ENCODE results near the gene FAP.

FAP gene

GRCh38 chr2:162257425-162257824 lies 14.2 kb upstream of the FAP start:
- TF ChIP-seq REST (IDR thresholded peaks at IDR 0.05; ENCODE audit: insufficient read depth in 1 of 2, low read depth in 2 of 2, low read length in 2 of 2) (no peak), TAF1 (IDR thresholded peaks at IDR 0.05; ENCODE audit: borderline replicate concordance, insufficient read depth, low read length) (no peak), SIN3A (IDR thresholded peaks at IDR 0.05; ENCODE audit: borderline replicate concordance, insufficient read depth, low read length) (no peak), POLR2AphosphoS5 (IDR thresholded peaks at IDR 0.05; ENCODE audit: low read depth, low read length) (no peak), FOXP2 (optimal IDR thresholded peaks at IDR 0.05; ENCODE audit: borderline replicate concordance, extremely low read depth, extremely low read length, insufficient read depth) (no peak)

GRCh38 chr2:162256591-162256991 lies 13.3 kb upstream of the FAP start:
- TF ChIP-seq POLR2AphosphoS5 (IDR thresholded peaks at IDR 0.05; ENCODE audit: low read depth, low read length) (no peak), TAF1 (IDR thresholded peaks at IDR 0.05; ENCODE audit: borderline replicate concordance, insufficient read depth, low read length) (no peak), FOXP2 (optimal IDR thresholded peaks at IDR 0.05; ENCODE audit: borderline replicate concordance, extremely low read depth, extremely low read length, insufficient read depth) (no peak), REST (IDR thresholded peaks at IDR 0.05; ENCODE audit: insufficient read depth in 1 of 2, low read depth in 2 of 2, low read length in 2 of 2) (no peak), SIN3A (IDR thresholded peaks at IDR 0.05; ENCODE audit: borderline replicate concordance, insufficient read depth, low read length) (no peak)

GRCh38 chr2:162254236-162254871 lies 11.1 kb upstream of the FAP start:
- TF ChIP-seq TAF1 (IDR thresholded peaks at IDR 0.05; ENCODE audit: borderline replicate concordance, insufficient read depth, low read length) (no peak), FOXP2 (optimal IDR thresholded peaks at IDR 0.05; ENCODE audit: borderline replicate concordance, extremely low read depth, extremely low read length, insufficient read depth) (no peak), POLR2AphosphoS5 (IDR thresholded peaks at IDR 0.05; ENCODE audit: low read depth, low read length) (no peak), REST (IDR thresholded peaks at IDR 0.05; ENCODE audit: insufficient read depth in 1 of 2, low read depth in 2 of 2, low read length in 2 of 2) (no peak), SIN3A (IDR thresholded peaks at IDR 0.05; ENCODE audit: borderline replicate concordance, insufficient read depth, low read length) (no peak)

- TF ChIP-seq REST (IDR thresholded peaks at IDR 0.05; ENCODE audit: insufficient read depth in 1 of 2, low read depth in 2 of 2, low read length in 2 of 2) (no peak), TAF1 (IDR thresholded peaks at IDR 0.05; ENCODE audit: borderline replicate concordance, insufficient read depth, low read length) (no peak), SIN3A (IDR thresholded peaks at IDR 0.05; ENCODE audit: borderline replicate concordance, insufficient read depth, low read length) (no peak), FOXP2 (optimal IDR thresholded peaks at IDR 0.05; ENCODE audit: borderline replicate concordance, extremely low read depth, extremely low read length, insufficient read depth) (no peak), POLR2AphosphoS5 (IDR thresholded peaks at IDR 0.05; ENCODE audit: low read depth, low read length) (no peak)
These were observed 10.2 kb upstream of the FAP start for GRCh38 chr2:162253435-162253834.
